ENCODE results near the gene ZNF610. TPM values are rescaled to one million over a fixed set of nuclear protein-coding genes. Genes with fewer than 3 reads are reported as not detected.

The ZNF610 gene
- polyA plus RNA-seq, 2 of the 4 experiments (the other 2 are of a cell fraction), result not detected

DNA sequence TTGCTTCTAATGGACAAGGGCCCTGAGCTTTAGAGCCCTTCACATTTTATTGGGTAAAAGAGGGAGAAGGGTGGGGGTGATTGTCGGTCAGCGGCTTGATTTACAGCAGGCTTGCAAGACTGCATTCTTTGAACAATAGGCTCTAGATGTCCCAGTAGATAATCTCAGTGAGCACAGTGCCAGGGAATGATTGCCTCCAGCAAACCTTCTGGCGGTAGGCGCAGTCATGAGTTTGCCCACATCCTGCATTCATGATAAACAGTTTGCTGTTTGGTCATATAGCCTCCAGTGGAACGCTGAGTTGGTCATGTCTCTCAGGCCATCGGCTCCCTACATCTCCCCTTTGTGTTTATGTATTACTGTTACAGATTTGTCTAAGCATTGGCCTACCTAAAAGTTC, 74.2 kb downstream of the ZNF610 start (continued):
- TF ChIP-seq, protein P1, sequence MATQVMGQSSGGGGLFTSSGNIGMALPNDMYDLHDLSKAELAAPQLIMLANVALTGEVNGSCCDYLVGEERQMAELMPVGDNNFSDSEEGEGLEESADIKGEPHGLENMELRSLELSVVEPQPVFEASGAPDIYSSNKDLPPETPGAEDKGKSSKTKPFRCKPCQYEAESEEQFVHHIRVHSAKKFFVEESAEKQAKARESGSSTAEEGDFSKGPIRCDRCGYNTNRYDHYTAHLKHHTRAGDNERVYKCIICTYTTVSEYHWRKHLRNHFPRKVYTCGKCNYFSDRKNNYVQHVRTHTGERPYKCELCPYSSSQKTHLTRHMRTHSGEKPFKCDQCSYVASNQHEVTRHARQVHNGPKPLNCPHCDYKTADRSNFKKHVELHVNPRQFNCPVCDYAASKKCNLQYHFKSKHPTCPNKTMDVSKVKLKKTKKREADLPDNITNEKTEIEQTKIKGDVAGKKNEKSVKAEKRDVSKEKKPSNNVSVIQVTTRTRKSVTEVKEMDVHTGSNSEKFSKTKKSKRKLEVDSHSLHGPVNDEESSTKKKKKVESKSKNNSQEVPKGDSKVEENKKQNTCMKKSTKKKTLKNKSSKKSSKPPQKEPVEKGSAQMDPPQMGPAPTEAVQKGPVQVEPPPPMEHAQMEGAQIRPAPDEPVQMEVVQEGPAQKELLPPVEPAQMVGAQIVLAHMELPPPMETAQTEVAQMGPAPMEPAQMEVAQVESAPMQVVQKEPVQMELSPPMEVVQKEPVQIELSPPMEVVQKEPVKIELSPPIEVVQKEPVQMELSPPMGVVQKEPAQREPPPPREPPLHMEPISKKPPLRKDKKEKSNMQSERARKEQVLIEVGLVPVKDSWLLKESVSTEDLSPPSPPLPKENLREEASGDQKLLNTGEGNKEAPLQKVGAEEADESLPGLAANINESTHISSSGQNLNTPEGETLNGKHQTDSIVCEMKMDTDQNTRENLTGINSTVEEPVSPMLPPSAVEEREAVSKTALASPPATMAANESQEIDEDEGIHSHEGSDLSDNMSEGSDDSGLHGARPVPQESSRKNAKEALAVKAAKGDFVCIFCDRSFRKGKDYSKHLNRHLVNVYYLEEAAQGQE (IDR thresholded peaks at IDR 0.05), result no peak
- no peak for TF ChIP-seq ZNF302 (CRISPR knock-in tag; IDR thresholded peaks at IDR 0.05)
- no peak for TF ChIP-seq RCOR1 (IDR thresholded peaks at IDR 0.05; ENCODE audit: low read depth, low read length)
- TF ChIP-seq KDM5A (IDR thresholded peaks at IDR 0.05), result no peak
- no peak for TF ChIP-seq RFX5 (IDR thresholded peaks at IDR 0.05)
- TF ChIP-seq, protein P2, sequence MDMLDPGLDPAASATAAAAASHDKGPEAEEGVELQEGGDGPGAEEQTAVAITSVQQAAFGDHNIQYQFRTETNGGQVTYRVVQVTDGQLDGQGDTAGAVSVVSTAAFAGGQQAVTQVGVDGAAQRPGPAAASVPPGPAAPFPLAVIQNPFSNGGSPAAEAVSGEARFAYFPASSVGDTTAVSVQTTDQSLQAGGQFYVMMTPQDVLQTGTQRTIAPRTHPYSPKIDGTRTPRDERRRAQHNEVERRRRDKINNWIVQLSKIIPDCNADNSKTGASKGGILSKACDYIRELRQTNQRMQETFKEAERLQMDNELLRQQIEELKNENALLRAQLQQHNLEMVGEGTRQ (IDR thresholded peaks at IDR 0.05), result no peak
- no peak for TF ChIP-seq CHD2 (IDR thresholded peaks at IDR 0.05; ENCODE audit: low read length, partially characterized antibody)

DNA sequence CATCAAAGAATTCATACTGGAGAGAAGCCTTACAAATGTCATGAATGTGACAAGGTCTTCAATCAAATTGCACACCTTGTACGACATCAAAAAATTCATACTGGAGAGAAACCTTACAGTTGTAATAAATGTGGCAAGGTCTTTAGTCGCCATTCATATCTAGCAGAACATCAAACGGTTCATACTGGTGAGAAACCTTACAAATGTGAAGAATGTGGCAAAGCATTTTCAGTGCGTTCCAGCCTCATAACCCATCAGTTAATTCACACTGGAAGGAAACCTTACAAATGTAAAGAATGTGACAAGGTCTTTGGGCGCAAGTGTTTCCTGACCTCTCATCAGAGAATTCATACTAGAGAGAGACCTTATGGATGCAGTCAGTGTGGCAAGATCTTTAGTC, 79.7 kb downstream of the ZNF610 start:
- no peak for TF ChIP-seq EHF (CRISPR knock-in tag; IDR thresholded peaks at IDR 0.05)
- TF ChIP-seq, protein P3, sequence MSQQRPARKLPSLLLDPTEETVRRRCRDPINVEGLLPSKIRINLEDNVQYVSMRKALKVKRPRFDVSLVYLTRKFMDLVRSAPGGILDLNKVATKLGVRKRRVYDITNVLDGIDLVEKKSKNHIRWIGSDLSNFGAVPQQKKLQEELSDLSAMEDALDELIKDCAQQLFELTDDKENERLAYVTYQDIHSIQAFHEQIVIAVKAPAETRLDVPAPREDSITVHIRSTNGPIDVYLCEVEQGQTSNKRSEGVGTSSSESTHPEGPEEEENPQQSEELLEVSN (IDR thresholded peaks at IDR 0.05; ENCODE audit: borderline replicate concordance, low read depth), result no peak
- TF ChIP-seq CHD4 (IDR thresholded peaks at IDR 0.05; ENCODE audit: borderline replicate concordance), result no peak
- no peak for TF ChIP-seq MAZ (IDR thresholded peaks at IDR 0.05; ENCODE audit: borderline replicate concordance, low read depth, low read length)
- no peak for TF ChIP-seq EP300 (IDR thresholded peaks at IDR 0.05)
- TF ChIP-seq ZC3H11A (IDR thresholded peaks at IDR 0.05), result no peak
- Histone ChIP-seq H3K4me2 (no peak overlapping the region), H3K9me3 (peaks cover 78% of the 10 kb centered on the region), H3K27ac (no peak overlapping the region), H3K4me1 (no peaks in the 10 kb centered on the region), H3K4me3 (no peak overlapping the region)
- FAIRE-seq (no peak), ATAC-seq (no peak), DNase-seq (ENCODE audit: low read depth in 1 of 2, low spot score in 1 of 2) (no peak)
- ChIA-PET POLR2A (no interaction called here), CTCF (no interaction called here)
- WGBS (ENCODE audit: missing lambda C conversion rate), result 25% methylated on average over 5 of the region's 5 CpGs

Small RNAs within 50 kb of the gene (small RNA-seq; reads per million reads assigned to genes)
- 0 reads per million in 6 experiments for gene AC010332.1

Other genes starting within 250 kb of the ZNF610 start
- gene ZNF841, start 240.5 kb upstream of the ZNF610 start, polyA plus RNA-seq (2011; rRNA removed), result 4.9 and 5.3 TPM in 2 replicates
- gene ZNF841, start 240.5 kb upstream of the ZNF610 start, polyA plus RNA-seq (2017; fragmentation: RNase III; extraction: RNeasy Plus Mini Kit Qiagen cat#74134 plus additional on column Dnase treatment), result 2.2 to 3.0 TPM (median 2.4 TPM) in 3 replicates
- gene ZNF616, start 196.3 kb upstream of the ZNF610 start, polyA plus RNA-seq (2011; rRNA removed), result 1.8 and 1.9 TPM in 2 replicates
- gene ZNF616, start 196.3 kb upstream of the ZNF610 start, polyA plus RNA-seq (2017; fragmentation: RNase III; extraction: RNeasy Plus Mini Kit Qiagen cat#74134 plus additional on column Dnase treatment), result 0.90 to 1.3 TPM (median 1.2 TPM) in 3 replicates
- gene ZNF836, start 164.6 kb upstream of the ZNF610 start, polyA plus RNA-seq (2011; rRNA removed), result 0.83 and 0.85 TPM in 2 replicates
- gene ZNF836, start 164.6 kb upstream of the ZNF610 start, polyA plus RNA-seq (2017; fragmentation: RNase III; extraction: RNeasy Plus Mini Kit Qiagen cat#74134 plus additional on column Dnase treatment), result 0.50 to 0.81 TPM (median 0.76 TPM) in 3 replicates
- 145 and 201 TPM in 2 replicates for gene PPP2R1A, start 146.2 kb upstream of the ZNF610 start, polyA plus RNA-seq (2011; rRNA removed)
- gene PPP2R1A, start 146.2 kb upstream of the ZNF610 start, polyA plus RNA-seq (2017; fragmentation: RNase III; extraction: RNeasy Plus Mini Kit Qiagen cat#74134 plus additional on column Dnase treatment), result 144 to 158 TPM (median 154 TPM) in 3 replicates
- 19.3 and 21.9 TPM in 2 replicates for gene ZNF766, start 66.7 kb upstream of the ZNF610 start, polyA plus RNA-seq (2011; rRNA removed)
- 11.1 to 11.9 TPM (median 11.2 TPM) in 3 replicates for gene ZNF766, start 66.7 kb upstream of the ZNF610 start, polyA plus RNA-seq (2017; fragmentation: RNase III; extraction: RNeasy Plus Mini Kit Qiagen cat#74134 plus additional on column Dnase treatment)
- gene ZNF480, start 39.1 kb upstream of the ZNF610 start, polyA plus RNA-seq (2011; rRNA removed), result 11.0 and 14.1 TPM in 2 replicates
- gene ZNF480, start 39.1 kb upstream of the ZNF610 start, polyA plus RNA-seq (2017; fragmentation: RNase III; extraction: RNeasy Plus Mini Kit Qiagen cat#74134 plus additional on column Dnase treatment), result 62.7 to 68.5 TPM (median 63.6 TPM) in 3 replicates
- gene ZNF880, start 33.7 kb downstream of the ZNF610 start, polyA plus RNA-seq (2011; rRNA removed), result 1.7 and 2.1 TPM in 2 replicates
- 0.90 to 1.4 TPM (median 0.96 TPM) in 3 replicates for gene ZNF880, start 33.7 kb downstream of the ZNF610 start, polyA plus RNA-seq (2017; fragmentation: RNase III; extraction: RNeasy Plus Mini Kit Qiagen cat#74134 plus additional on column Dnase treatment)
- gene ZNF528, start 61.6 kb downstream of the ZNF610 start, polyA plus RNA-seq (2011; rRNA removed), result 0.28 and 0.70 TPM in 2 replicates
- gene ZNF528, start 61.6 kb downstream of the ZNF610 start, polyA plus RNA-seq (2017; fragmentation: RNase III; extraction: RNeasy Plus Mini Kit Qiagen cat#74134 plus additional on column Dnase treatment), result 0.22 to 0.26 TPM (median 0.25 TPM) in 3 replicates
- not detected in 2 replicates for gene ZNF534, start 92.9 kb downstream of the ZNF610 start, polyA plus RNA-seq (2011; rRNA removed)
- gene ZNF534, start 92.9 kb downstream of the ZNF610 start, polyA plus RNA-seq (2017; fragmentation: RNase III; extraction: RNeasy Plus Mini Kit Qiagen cat#74134 plus additional on column Dnase treatment), result not detected in 3 replicates
- gene ZNF578, start 117.3 kb downstream of the ZNF610 start, polyA plus RNA-seq (2011; rRNA removed), result not detected in 2 replicates
- gene ZNF578, start 117.3 kb downstream of the ZNF610 start, polyA plus RNA-seq (2017; fragmentation: RNase III; extraction: RNeasy Plus Mini Kit Qiagen cat#74134 plus additional on column Dnase treatment), result not detected in 3 replicates
- 0.45 TPM in 2 replicates for gene ZNF808, start 191.4 kb downstream of the ZNF610 start, polyA plus RNA-seq (2011; rRNA removed)
- gene ZNF808, start 191.4 kb downstream of the ZNF610 start, polyA plus RNA-seq (2017; fragmentation: RNase III; extraction: RNeasy Plus Mini Kit Qiagen cat#74134 plus additional on column Dnase treatment), result 0.04 to 0.26 TPM (median 0.22 TPM) in 3 replicates
- gene ZNF701, start 234.0 kb downstream of the ZNF610 start, polyA plus RNA-seq (2011; rRNA removed), result 0.32 and 0.45 TPM in 2 replicates
- 0.12 to 0.28 TPM (median 0.21 TPM) in 3 replicates for gene ZNF701, start 234.0 kb downstream of the ZNF610 start, polyA plus RNA-seq (2017; fragmentation: RNase III; extraction: RNeasy Plus Mini Kit Qiagen cat#74134 plus additional on column Dnase treatment)

Measured in A549 (cell line).